ELR (cell line): ENCODE measurements around the gene WASL.
A peak's percentile ranks its signal among the peaks of the same experiment; 100 is the strongest.
"Not testable (repeated sequence)": the region's sequence is repeated elsewhere in the genome, so short reads cannot be mapped to it uniquely, and the experiment has no call there.

ENCODE experiments used
- DNase-seq: peaks from one replicate; pipeline ENCODE4 v3.0.0-alpha.2; 2015; ENCODE audit warnings: low read depth

WASL gene

GRCh38 chr7:123658023-123658422 is 90.8 kb downstream of the WASL start:
- DNase-seq: no peak

DNA sequence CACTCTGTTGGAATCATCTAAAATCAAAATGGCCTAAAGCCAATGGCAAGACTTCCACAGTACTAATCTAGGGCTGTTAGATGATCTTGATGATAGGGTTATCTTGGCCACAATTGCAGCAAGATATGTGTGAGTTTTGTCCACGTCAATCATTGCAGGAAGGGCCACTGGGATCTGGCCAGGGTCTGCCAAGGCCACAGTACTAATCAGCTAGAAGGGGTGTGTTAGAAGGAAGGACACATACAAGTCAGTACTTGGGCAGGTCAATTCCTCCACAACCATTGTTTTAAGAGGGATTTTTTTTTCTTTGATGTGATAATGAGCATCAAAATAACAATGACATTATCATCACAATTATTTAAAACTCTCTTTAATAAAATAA is 91.5 kb downstream of the WASL start:
- DNase-seq: no peak

DNA sequence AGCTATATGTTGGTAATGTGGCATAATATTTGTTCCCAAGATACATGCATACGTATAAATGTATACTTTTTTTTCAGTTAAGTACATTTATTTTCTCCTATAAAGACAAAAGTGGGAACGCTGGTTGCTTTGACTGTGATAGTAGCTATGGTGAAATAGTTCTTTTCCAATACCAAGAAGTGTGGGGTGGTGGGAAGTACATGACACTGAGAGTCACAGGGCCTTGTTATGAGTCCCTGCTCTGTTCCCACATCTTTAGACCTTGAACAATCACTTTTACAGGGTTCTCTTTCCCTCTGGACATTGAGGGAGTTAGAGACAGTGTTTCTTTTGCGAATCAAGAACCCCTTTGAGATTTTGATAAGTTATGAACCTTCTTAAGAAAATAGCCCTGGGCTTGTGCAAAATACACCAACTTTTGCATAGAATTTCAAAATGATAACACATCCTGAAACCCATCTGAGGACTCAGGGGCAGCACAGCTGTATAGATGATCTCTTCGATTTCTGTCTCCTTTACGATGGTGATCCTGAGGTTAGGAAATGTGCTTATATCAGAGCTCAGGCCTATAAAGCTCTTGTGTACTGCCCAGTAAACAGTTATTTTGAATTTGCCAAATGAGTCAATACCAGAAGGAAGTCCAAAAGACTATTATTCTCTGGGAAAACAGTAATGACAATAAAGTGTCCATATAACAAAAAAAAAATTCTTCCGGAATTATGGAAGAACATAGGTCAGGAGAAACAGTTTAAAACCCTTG is 92.1 kb downstream of the WASL start:
- DNase-seq: no peak

- no peak for DNase-seq
Observed at GRCh38 chr7:123655614-123656013, 93.2 kb downstream of the WASL start, which contains the start of gene LMOD2. Gene LMOD2 (plus strand): TSS chr7:123655866. CDS start chr7:123655964, 98 bp downstream.

DNA sequence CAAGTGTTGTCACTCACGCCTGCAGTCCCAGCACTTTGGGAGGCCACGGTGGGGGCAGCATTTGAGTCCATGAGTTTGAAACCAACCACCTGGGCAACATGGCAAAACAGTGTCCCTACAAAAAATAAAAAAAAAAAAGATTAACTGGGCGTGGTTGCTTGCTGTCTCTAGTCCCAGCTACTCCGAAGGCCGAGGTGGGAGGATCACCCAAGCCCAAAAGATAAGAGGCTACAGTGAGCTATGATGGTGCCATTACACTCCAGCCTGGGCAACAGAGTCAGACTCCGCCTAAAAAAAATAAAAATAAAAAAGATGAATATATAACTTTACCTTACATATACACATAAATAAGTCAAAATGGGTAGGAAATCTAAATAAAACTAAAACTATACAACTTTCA is 95.6 kb downstream of the WASL start:
- DNase-seq: no peak

GRCh38 chr7:123652406-123652805 is 96.4 kb downstream of the WASL start:
- no peak for DNase-seq

DNA sequence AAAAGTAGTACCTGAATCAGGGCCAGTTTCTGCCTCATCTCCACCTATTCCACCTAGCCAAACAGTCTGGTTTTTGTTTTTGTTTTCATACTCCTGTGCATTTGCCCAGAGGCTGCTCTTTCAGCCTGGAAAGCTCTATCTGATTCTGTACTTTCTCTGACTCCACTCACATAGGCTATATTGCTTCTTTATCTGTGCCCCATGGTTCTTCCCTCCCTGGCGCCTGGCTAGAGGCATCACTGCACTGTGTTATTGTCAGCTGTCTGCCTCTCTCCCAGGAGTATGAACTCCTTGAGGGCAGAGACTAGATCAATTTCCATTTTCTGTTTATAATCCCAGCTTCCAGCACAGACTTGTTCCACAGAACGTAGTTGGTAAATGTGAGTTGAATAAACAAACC is 98.2 kb downstream of the WASL start:
- no peak for DNase-seq

DNA sequence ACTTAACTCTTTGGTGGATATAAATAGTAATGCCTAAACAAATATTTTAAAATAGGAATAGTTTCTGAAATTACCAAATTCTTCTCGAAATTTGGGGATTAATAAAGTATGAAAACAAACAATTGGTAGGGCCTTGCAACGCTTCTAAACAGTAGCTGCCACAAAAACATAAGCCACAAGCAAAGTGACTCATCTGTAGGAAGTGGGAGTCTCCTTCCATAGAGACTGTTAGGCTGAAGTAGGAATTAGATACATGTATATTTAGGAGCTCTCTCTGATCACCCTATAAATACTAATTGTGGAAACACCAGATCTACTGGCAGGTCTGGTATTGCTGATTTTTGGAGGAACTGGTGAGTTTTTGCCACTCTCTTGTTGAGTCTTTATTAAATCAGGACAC is 98.8 kb downstream of the WASL start:
- peak; percentile 60 for DNase-seq

DNA sequence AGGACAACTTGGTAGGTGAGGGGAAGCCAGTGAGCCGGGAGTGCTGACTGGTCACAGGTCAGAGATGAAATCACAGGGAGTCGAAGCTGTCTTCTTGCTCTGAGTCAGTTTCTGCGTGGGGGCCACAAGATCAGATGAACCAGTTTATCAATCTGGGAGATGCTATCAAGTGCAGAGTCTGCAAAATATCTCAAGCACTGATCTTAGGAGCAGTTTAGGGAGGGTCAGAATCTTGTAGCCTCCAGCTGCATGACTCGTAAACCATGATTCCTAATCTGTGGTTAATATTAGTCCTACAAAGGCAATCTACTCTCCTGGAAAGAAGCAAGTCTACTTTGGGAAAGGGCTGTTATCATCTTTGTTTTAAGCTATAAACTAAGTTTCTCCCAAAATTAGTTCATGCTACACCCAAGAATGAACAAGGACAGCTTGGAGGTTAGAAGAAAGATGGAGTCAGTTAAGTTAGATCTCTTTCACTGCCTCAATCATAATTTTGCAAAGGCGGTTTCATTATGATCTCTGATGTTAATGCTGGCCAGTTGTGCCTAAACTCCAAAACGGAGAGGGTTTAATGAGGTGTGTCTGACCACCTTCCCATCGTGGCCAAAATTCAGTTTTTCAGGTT is 101.6 kb downstream of the WASL start:
- DNase-seq: peak; percentile 53

- DNase-seq: no peak
Observed at GRCh38 chr7:123645516-123645915, 103.3 kb downstream of the WASL start.

DNA sequence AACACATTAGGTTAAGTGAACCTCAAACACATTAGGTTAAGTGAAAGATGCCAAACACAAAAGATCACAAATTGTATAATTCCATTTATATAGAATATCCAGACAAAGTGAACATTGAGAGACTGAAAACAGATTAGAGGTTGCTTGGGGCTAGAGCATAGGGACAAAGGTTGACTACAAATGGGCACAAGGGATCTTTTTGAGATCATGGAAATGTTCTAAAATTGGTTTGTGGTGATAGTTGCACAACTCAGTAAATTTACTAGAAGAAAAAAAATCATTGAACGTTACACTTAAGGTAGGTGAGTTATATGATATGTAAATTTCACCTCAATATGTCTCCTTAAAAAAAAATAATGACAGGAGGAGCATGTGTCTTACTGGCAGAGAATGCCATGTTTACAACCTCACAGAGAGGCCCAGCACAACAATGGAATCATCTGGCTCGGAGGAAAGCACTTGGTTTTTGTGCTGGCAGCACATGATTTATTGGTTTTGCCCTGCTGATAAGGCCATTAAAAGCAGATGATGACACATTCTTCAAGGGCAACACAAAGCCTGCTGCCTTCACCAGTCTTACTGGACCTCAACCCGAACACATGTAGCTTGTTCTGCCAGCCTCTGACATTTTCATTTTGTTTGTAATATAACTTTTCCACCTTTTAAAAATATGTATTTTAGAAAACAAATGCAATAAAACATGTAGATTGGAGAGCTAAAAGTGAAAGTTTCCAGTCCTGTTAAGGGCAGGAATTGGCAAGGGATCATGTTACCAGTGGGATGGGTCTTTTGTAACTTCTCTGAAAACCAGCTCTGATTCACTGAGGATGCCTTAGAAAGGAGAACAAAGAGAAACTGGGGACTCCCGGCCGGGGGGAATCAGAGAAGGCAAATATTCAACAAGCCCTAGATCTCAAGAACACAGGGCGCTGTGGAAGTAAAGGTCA is 105.0 kb downstream of the WASL start:
- DNase-seq: peak; percentile 62

DNA sequence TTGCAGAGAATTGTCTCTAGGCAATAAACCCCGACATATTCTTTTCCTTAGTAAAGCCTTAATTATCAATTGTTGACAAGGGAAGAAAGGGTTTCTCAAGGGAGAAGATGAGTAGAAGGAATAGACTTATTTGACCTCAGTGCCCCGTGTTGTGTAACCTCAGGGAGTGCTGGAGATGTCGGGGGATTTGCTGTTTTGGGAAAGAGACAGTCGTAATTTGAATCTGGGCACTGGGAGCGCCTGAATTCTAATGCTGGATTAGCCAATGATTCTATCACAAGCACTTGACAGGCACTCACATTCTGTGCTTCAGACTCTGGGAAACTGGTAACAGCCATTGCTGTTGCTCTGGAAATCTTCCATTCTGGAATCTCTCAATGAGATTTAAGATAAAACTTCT is 106.9 kb downstream of the WASL start:
- no peak for DNase-seq

- no peak for DNase-seq
Observed at GRCh38 chr7:123640583-123640982, 108.2 kb downstream of the WASL start.

DNA sequence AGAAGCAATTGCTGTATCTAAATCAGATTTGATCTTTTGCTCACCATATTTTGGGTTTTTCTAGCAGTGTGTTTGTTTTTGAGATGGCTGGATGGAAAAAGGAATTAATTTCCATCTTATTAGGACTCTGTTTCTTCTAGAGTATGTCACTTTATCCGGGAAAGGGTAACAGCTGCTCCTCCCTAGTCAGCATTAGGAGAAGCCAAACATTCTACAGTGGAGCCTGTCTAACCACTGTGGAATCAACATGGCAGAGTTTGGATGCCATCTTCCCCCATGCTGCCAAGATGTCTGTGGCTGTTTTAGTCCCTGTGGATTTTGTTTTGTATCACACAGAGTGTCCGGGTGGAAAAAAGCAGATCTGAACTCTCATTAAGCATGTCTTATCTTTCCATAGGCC is 109.2 kb downstream of the WASL start:
- no peak for DNase-seq

DNA sequence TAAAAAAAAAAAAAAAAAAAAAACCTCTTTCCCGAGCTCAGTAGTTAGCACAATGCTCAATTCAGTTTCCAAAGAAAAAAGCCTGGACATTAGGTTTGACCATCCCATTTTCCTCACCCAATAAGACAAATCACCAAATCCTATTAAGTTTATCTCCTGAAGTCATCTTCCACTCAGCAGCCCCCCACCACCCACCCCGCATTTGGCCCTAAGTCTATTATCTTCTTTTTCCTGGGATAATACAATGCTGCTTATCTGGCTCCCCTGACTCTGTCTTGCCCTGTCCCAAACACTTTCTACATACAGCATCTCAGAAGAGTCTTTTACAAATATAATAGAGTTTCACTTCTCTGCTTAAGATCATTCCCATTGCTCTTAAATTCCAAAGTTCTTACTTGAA is 110.9 kb downstream of the WASL start:
- no peak for DNase-seq

DNA sequence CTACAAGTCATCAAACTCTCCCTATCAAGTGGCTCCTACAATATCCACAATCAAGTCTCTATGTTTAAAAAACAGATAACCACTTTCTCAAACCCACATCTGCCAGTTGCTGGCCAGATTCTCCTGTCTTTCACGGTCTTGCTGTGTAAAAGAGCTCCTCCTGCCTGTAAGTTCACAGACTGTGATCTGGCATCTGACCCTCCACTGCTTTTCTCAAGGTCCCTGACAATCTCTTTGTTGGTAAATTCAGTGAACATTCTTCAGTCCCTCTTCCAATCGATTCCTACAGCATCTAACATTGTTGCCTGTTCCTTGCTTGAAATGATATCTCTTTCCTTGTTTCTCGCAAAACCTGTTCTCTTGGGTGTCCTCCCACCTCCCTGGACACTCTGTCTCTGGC is 111.6 kb downstream of the WASL start:
- peak; percentile 6 for DNase-seq

GRCh38 chr7:123635551-123636359 is 113.0 kb downstream of the WASL start:
- peak; percentile 65 for DNase-seq

DNA sequence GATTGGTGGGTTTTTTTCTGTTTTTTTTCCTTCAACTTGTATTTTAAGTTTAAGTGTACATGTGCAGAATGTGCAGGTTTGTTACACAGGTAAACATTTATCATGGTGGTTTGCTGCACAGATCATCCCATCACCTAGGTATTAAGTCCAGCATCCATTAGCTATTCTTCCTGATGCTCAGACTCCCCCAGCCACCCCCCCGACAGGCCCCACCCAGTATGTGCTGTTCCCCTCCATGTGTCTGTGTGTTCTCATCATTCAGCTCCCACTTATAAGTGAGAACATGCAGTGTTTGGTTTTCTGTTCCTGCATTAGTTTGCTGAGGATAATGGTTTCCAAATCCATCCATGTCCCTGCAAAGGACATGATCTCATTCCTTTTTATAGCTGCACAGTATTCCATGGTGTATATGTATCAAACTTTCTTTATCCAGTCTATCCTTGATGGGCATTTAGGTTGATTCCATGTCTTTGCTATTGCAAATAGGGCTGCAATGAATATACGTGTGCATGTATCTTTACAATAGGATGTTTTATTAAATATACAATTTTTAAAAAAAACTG is 114.7 kb downstream of the WASL start:
- not testable (repeated sequence) for DNase-seq

GRCh38 chr7:123633553-123633952 is 115.2 kb downstream of the WASL start:
- DNase-seq: peak; percentile 91

DNA sequence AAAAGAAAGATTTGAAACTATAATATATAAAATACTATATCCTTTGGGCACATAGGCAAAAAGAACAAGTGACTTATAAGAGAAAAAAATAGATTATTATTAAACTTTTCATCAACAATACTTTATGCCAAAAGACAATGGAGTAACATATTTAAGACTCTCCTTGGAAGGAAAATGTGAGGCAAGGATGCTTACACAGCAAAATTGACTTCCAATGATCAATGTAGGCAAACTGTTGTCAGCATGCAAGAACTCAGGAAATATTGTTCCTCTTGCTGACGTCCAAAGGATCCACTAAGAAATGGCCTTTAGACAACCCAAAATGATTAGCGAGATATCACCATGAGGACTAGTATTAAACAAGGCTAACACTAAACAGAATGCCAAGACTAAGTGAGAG is 116.0 kb downstream of the WASL start:
- no peak for DNase-seq
